ENCODE data around the gene BRIP1.

DNA sequence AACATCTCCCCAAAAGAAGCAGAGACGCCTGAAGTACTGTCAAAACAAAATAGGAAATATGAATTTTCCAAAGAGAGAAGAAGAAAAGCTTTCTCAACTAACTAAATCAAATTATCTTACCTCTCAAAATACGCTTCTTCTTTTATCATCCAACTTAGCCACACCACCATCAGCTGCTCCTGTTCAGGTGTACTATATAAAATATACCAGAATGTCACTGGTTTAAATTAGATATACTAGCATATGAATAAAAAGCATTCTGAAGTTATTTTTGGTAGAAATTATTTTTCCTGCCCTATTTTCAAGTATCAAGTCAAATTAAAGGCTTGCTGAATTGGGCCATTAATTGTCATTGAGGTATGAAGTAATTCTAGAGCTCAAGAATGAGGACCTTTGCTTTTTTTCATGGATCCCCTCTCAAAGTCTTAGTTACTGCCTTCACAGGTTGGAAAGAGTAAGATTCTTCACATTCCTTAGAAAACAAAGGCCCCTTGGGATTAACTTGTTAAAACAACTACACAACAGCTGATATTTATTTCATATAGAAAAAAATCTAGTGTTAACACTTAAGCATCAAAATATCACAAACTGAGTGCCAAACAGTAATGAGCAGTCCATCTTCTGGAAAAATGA, 34.3 kb upstream of the BRIP1 start:
- TF ChIP-seq, protein P1, sequence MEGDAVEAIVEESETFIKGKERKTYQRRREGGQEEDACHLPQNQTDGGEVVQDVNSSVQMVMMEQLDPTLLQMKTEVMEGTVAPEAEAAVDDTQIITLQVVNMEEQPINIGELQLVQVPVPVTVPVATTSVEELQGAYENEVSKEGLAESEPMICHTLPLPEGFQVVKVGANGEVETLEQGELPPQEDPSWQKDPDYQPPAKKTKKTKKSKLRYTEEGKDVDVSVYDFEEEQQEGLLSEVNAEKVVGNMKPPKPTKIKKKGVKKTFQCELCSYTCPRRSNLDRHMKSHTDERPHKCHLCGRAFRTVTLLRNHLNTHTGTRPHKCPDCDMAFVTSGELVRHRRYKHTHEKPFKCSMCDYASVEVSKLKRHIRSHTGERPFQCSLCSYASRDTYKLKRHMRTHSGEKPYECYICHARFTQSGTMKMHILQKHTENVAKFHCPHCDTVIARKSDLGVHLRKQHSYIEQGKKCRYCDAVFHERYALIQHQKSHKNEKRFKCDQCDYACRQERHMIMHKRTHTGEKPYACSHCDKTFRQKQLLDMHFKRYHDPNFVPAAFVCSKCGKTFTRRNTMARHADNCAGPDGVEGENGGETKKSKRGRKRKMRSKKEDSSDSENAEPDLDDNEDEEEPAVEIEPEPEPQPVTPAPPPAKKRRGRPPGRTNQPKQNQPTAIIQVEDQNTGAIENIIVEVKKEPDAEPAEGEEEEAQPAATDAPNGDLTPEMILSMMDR (conservative IDR thresholded peaks at IDR 0.05 in 1 of 2, IDR thresholded peaks at IDR 0.05 in 1 of 2; ENCODE audit: low read depth in 1 of 2, low read length in 2 of 2): no peak
- no peak for TF ChIP-seq EZH2 (IDR thresholded peaks at IDR 0.05; ENCODE audit: low read length, missing control alignments)
